ENCODE measurements around the gene DHCR24. TPM values are rescaled to one million over a fixed set of nuclear protein-coding genes. Genes with fewer than 3 reads are reported as not detected.

DHCR24 gene
- total RNA-seq, 1 donor from 2014 or later, result 82.2 TPM

- DNase-seq, result no peak
These were observed 42.4 kb downstream of the DHCR24 start for GRCh38 chr1:54844564-54844963.

- DNase-seq, result no peak
These were observed 43.5 kb downstream of the DHCR24 start for GRCh38 chr1:54843449-54843848.

GRCh38 chr1:54842963-54843362 is 44.0 kb downstream of the DHCR24 start:
- DNase-seq, result no peak

- DNase-seq, result no peak
These were observed 44.6 kb downstream of the DHCR24 start for GRCh38 chr1:54842206-54842915.

- DNase-seq, result no peak
These were observed 47.2 kb downstream of the DHCR24 start for GRCh38 chr1:54839824-54840223.

- DNase-seq, result no peak
These were observed 48.3 kb downstream of the DHCR24 start for GRCh38 chr1:54838565-54839180.

GRCh38 chr1:54837002-54837853 is 49.8 kb downstream of the DHCR24 start:
- no peak for DNase-seq

GRCh38 chr1:54836594-54836993 is 50.4 kb downstream of the DHCR24 start:
- DNase-seq, result no peak

- no peak for DNase-seq
These were observed 51.0 kb downstream of the DHCR24 start for GRCh38 chr1:54835970-54836369.

GRCh38 chr1:54835131-54835898 is 51.7 kb downstream of the DHCR24 start:
- DNase-seq, result no peak

GRCh38 chr1:54834007-54834541 is 52.9 kb downstream of the DHCR24 start:
- no peak for DNase-seq

GRCh38 chr1:54833121-54833520 is 53.9 kb downstream of the DHCR24 start:
- DNase-seq, result no peak

GRCh38 chr1:54826226-54826816 is 60.7 kb downstream of the DHCR24 start:
- DNase-seq, result no peak

GRCh38 chr1:54825696-54826095 is 61.3 kb downstream of the DHCR24 start:
- no peak for DNase-seq

GRCh38 chr1:54823670-54824069 is 63.3 kb downstream of the DHCR24 start:
- no peak for DNase-seq

GRCh38 chr1:54819733-54820132 is 67.3 kb downstream of the DHCR24 start:
- DNase-seq, result no peak

- no peak for DNase-seq
These were observed 67.8 kb downstream of the DHCR24 start for GRCh38 chr1:54819195-54819536.

GRCh38 chr1:54818461-54819194 is 68.4 kb downstream of the DHCR24 start:
- DNase-seq, result no peak

GRCh38 chr1:54816951-54817350 is 70.0 kb downstream of the DHCR24 start:
- DNase-seq, result no peak

- no peak for DNase-seq
These were observed 70.9 kb downstream of the DHCR24 start for GRCh38 chr1:54816130-54816529.

- DNase-seq, result no peak
These were observed 71.7 kb downstream of the DHCR24 start for GRCh38 chr1:54815086-54815876.

Measured in dermis blood vessel endothelial cell (primary cell).